ENCODE measurements around the gene TALDO1. TPM values are rescaled to one million over a fixed set of nuclear protein-coding genes. Genes with fewer than 3 reads are reported as not detected.

Gene TALDO1
- total RNA-seq, 2 experiments from 2014 or later: 249 to 293 TPM

- CTCF ChIA-PET: interaction anchor here (0.7 to 2.2 kb wide), 4 partner anchors 14 to 276 kb away, joined by 3 to 9 read pairs (median 4); no protein-coding TSS in a partner anchor
- H3K9me3 Mint-ChIP-seq (ENCODE audit: low read depth): no peaks in the 10 kb centered on the region
- no peak for ATAC-seq
- peaks cover 24% of the 10 kb centered on the region for H3K36me3 Mint-ChIP-seq
- peak overlapping the region; percentile 95 for H3K4me3 Mint-ChIP-seq
- H3K4me1 Mint-ChIP-seq: peaks cover 33% of the 10 kb centered on the region
- DNase-seq: no peak
- H3K27ac Mint-ChIP-seq: peak overlapping the region; percentile 89
- no peaks in the 10 kb centered on the region for H3K27me3 Mint-ChIP-seq
These were observed 64.4 kb downstream of the TALDO1 start for GRCh38 chr11:811446-812245.

GRCh38 chr11:812390-812789 is 65.1 kb downstream of the TALDO1 start:
- Mint-ChIP-seq H3K36me3 (peaks cover 24% of the 10 kb centered on the region), H3K9me3 (ENCODE audit: low read depth) (no peaks in the 10 kb centered on the region), H3K27me3 (no peaks in the 10 kb centered on the region), H3K4me1 (peaks cover 33% of the 10 kb centered on the region), H3K4me3 (no peak overlapping the region), H3K27ac (peak overlapping the region; percentile 49)
- CTCF ChIA-PET: interaction anchor here (2.0 to 2.2 kb wide), 2 partner anchors 13 to 31 kb away, joined by 4 to 9 read pairs; no protein-coding TSS in a partner anchor
- no peak for DNase-seq
- ATAC-seq: no peak

GRCh38 chr11:813072-813455 is 65.8 kb downstream of the TALDO1 start:
- Mint-ChIP-seq H3K36me3 (peaks cover 24% of the 10 kb centered on the region), H3K27me3 (no peaks in the 10 kb centered on the region), H3K9me3 (ENCODE audit: low read depth) (no peaks in the 10 kb centered on the region), H3K4me1 (peaks cover 30% of the 10 kb centered on the region), H3K27ac (peak overlapping the region; percentile 49), H3K4me3 (no peak overlapping the region)
- CTCF ChIA-PET: interaction anchor here (0.9 to 2.0 kb wide), 2 partner anchors 13 to 31 kb away, joined by 3 to 4 read pairs; no protein-coding TSS in a partner anchor
- ATAC-seq (no peak), DNase-seq (no peak)

- no peaks in the 10 kb centered on the region for H3K27me3 Mint-ChIP-seq
- ATAC-seq (no peak), DNase-seq (no peak)
- no peak overlapping the region for H3K4me3 Mint-ChIP-seq
- H3K36me3 Mint-ChIP-seq: peaks cover 24% of the 10 kb centered on the region
- H3K27ac Mint-ChIP-seq: peak overlapping the region; percentile 39
- H3K9me3 Mint-ChIP-seq (ENCODE audit: low read depth): no peaks in the 10 kb centered on the region
- CTCF ChIA-PET: interaction anchor here (0.9 kb wide), 1 partner anchor 12 kb away, joined by 3 read pairs; no protein-coding TSS in a partner anchor
- H3K4me1 Mint-ChIP-seq: peaks cover 27% of the 10 kb centered on the region
These were observed 66.3 kb downstream of the TALDO1 start for GRCh38 chr11:813456-814096.

Other genes with a start within 250 kb of the TALDO1 start
- 100 to 1,000 TPM in 1 of 2 experiments, 10 to 100 TPM in 1; 98.4 to 113 TPM for gene RNH1, start 240.2 kb upstream of the TALDO1 start, total RNA-seq
- gene HRAS, start 211.9 kb upstream of the TALDO1 start, total RNA-seq: 10 to 100 TPM; 50.7 to 53.8 TPM
- gene LRRC56, start 209.9 kb upstream of the TALDO1 start, total RNA-seq: 1 to 10 TPM; 1.7 to 2.1 TPM
- 1 to 10 TPM in 1 of 2 experiments, under 1 TPM in 1; 0.23 to 1.3 TPM for gene LMNTD2, start 186.7 kb upstream of the TALDO1 start, total RNA-seq
- 10 to 100 TPM; 20.8 to 32.1 TPM for gene RASSF7, start 186.5 kb upstream of the TALDO1 start, total RNA-seq
- 10 to 100 TPM; 60.2 to 62.0 TPM for gene PHRF1, start 171.0 kb upstream of the TALDO1 start, total RNA-seq
- 100 to 1,000 TPM; 146 to 267 TPM for gene IRF7, start 131.5 kb upstream of the TALDO1 start, total RNA-seq
- gene CDHR5, start 122.5 kb upstream of the TALDO1 start, total RNA-seq: not detected
- not detected for gene SCT, start 120.3 kb upstream of the TALDO1 start, total RNA-seq
- gene DRD4, start 110.2 kb upstream of the TALDO1 start, total RNA-seq: under 1 TPM; 0.16 to 0.41 TPM
- 10 to 100 TPM; 39.0 to 40.1 TPM for gene DEAF1, start 52.2 kb upstream of the TALDO1 start, total RNA-seq
- 10 to 100 TPM; 23.5 to 26.0 TPM for gene TMEM80, start 51.6 kb upstream of the TALDO1 start, total RNA-seq
- gene EPS8L2, start 41.2 kb upstream of the TALDO1 start, total RNA-seq: 10 to 100 TPM; 17.4 to 20.2 TPM
- 10 to 100 TPM; 62.4 to 79.4 TPM for gene GATD1, start 30.0 kb downstream of the TALDO1 start, total RNA-seq
- 1 to 10 TPM; 1.3 to 3.7 TPM for gene CEND1, start 42.6 kb downstream of the TALDO1 start, total RNA-seq
- gene SLC25A22, start 50.8 kb downstream of the TALDO1 start, total RNA-seq: 10 to 100 TPM; 49.4 to 54.7 TPM
- 10 to 100 TPM; 42.4 to 59.8 TPM for gene PIDD1, start 57.8 kb downstream of the TALDO1 start, total RNA-seq
- gene RPLP2, start 62.5 kb downstream of the TALDO1 start, total RNA-seq: 1,000 to 10,000 TPM; 1,844 to 1,872 TPM
- 10 to 100 TPM; 64.7 to 70.0 TPM for gene PNPLA2, start 71.5 kb downstream of the TALDO1 start, total RNA-seq
- gene CRACR2B, start 80.5 kb downstream of the TALDO1 start, total RNA-seq: 10 to 100 TPM; 11.3 to 14.1 TPM
- 10 to 100 TPM; 23.1 to 54.9 TPM for gene CD151, start 85.5 kb downstream of the TALDO1 start, total RNA-seq
- gene POLR2L, start 95.1 kb downstream of the TALDO1 start, total RNA-seq: 100 to 1,000 TPM in 1 of 2 experiments, 10 to 100 TPM in 1; 87.6 to 114 TPM
- 10 to 100 TPM in 1 of 2 experiments, 1 to 10 TPM in 1; 7.8 to 17.8 TPM for gene TSPAN4, start 95.4 kb downstream of the TALDO1 start, total RNA-seq
- 10 to 100 TPM; 46.8 to 59.4 TPM for gene CHID1, start 163.3 kb downstream of the TALDO1 start, total RNA-seq
- gene AP2A2, start 178.4 kb downstream of the TALDO1 start, total RNA-seq: 10 to 100 TPM; 36.3 to 52.2 TPM

All from activated CD8-positive, alpha-beta memory T cell treated with anti-CD3 and anti-CD28 coated beads, Interleukin-2, amount 10 ng/mL, durations not matched to agents 7 days and 5 days (primary cell).